ENCODE results near the gene LCK. TPM values are rescaled to one million over a fixed set of nuclear protein-coding genes. Genes with fewer than 3 reads are reported as not detected.

LCK gene
- total and polyA plus RNA-seq, 9 of the 15 experiments (the other 6 are each of a cell fraction or from before 2014, with no cell fraction given), result 0.04 to 0.47 (median 0.13) TPM; not detected in 6

DNA sequence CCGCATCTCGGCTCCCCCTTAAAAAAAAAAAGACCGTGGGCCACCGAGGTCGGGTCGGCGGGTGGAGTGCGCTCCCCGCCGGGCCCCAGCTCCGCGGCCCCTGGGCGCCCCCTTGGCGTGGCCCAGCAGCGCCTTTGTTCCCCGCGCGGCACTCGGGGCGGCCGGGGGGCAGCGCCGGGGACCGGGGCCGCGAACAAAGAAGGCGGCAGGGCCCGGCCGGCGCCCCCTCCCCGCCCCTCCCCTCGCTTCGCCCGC is 84.4 kb downstream of the LCK start (continued):
- peak in 1 of 3 experiments; percentile 33; a peak in 1 of 6 replicates for TF ChIP-seq ZBTB11 (CRISPR knock-in tag; IDR thresholded peaks at IDR 0.05)
- TF ChIP-seq, protein P1, sequence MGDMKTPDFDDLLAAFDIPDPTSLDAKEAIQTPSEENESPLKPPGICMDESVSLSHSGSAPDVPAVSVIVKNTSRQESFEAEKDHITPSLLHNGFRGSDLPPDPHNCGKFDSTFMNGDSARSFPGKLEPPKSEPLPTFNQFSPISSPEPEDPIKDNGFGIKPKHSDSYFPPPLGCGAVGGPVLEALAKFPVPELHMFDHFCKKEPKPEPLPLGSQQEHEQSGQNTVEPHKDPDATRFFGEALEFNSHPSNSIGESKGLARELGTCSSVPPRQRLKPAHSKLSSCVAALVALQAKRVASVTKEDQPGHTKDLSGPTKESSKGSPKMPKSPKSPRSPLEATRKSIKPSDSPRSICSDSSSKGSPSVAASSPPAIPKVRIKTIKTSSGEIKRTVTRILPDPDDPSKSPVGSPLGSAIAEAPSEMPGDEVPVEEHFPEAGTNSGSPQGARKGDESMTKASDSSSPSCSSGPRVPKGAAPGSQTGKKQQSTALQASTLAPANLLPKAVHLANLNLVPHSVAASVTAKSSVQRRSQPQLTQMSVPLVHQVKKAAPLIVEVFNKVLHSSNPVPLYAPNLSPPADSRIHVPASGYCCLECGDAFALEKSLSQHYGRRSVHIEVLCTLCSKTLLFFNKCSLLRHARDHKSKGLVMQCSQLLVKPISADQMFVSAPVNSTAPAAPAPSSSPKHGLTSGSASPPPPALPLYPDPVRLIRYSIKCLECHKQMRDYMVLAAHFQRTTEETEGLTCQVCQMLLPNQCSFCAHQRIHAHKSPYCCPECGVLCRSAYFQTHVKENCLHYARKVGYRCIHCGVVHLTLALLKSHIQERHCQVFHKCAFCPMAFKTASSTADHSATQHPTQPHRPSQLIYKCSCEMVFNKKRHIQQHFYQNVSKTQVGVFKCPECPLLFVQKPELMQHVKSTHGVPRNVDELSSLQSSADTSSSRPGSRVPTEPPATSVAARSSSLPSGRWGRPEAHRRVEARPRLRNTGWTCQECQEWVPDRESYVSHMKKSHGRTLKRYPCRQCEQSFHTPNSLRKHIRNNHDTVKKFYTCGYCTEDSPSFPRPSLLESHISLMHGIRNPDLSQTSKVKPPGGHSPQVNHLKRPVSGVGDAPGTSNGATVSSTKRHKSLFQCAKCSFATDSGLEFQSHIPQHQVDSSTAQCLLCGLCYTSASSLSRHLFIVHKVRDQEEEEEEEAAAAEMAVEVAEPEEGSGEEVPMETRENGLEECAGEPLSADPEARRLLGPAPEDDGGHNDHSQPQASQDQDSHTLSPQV (IDR thresholded peaks at IDR 0.05), result no peak
- TF ChIP-seq CBFA2T2 (conservative IDR thresholded peaks at IDR 0.05), result no peak
- TF ChIP-seq CCAR2 (IDR thresholded peaks at IDR 0.05; ENCODE audit: low read depth, low read length), result no peak
- TF ChIP-seq CBX5 (IDR thresholded peaks at IDR 0.05; ENCODE audit: borderline replicate concordance, low read depth), result no peak
- TF ChIP-seq NFXL1 (CRISPR knock-in tag; IDR thresholded peaks at IDR 0.05), result no peak
- no peak for TF ChIP-seq NCOA2 (IDR thresholded peaks at IDR 0.05; ENCODE audit: partially characterized antibody in 2 of 2)
- no peak for TF ChIP-seq HNRNPLL (IDR thresholded peaks at IDR 0.05; ENCODE audit: low read depth, low read length, poor library complexity, severe bottlenecking)
- no peak for TF ChIP-seq CBX3 (IDR thresholded peaks at IDR 0.05; ENCODE audit: borderline replicate concordance in 1 of 2, low read length in 2 of 2)
- no peak for TF ChIP-seq ZNF197 (CRISPR knock-in tag; IDR thresholded peaks at IDR 0.05; ENCODE audit: low read depth)
- TF ChIP-seq CHD1 (IDR thresholded peaks at IDR 0.05; ENCODE audit: low read length), result peak; percentile 10
- TF ChIP-seq ZNF140 (CRISPR knock-in tag; IDR thresholded peaks at IDR 0.05), result no peak
- TF ChIP-seq NR3C1 (CRISPR knock-in tag; IDR thresholded peaks at IDR 0.05), result peak; percentile 20; the same call in 1 of the 2 replicates
- no peak for TF ChIP-seq NR2C1 (IDR thresholded peaks at IDR 0.05)
- no peak for TF ChIP-seq NR2C1 (tag; IDR thresholded peaks at IDR 0.05)
- no peak for TF ChIP-seq RBM15 (IDR thresholded peaks at IDR 0.05; ENCODE audit: insufficient read depth, low read length)
- no peak for TF ChIP-seq HOXB6 (CRISPR knock-in tag; IDR thresholded peaks at IDR 0.05; ENCODE audit: borderline replicate concordance)
- TF ChIP-seq SIX5 (IDR thresholded peaks at IDR 0.05; ENCODE audit: borderline replicate concordance in 1 of 2, insufficient read depth in 1 of 2, low read depth in 1 of 2, low read length in 2 of 2), result no peak
- TF ChIP-seq, protein P2, sequence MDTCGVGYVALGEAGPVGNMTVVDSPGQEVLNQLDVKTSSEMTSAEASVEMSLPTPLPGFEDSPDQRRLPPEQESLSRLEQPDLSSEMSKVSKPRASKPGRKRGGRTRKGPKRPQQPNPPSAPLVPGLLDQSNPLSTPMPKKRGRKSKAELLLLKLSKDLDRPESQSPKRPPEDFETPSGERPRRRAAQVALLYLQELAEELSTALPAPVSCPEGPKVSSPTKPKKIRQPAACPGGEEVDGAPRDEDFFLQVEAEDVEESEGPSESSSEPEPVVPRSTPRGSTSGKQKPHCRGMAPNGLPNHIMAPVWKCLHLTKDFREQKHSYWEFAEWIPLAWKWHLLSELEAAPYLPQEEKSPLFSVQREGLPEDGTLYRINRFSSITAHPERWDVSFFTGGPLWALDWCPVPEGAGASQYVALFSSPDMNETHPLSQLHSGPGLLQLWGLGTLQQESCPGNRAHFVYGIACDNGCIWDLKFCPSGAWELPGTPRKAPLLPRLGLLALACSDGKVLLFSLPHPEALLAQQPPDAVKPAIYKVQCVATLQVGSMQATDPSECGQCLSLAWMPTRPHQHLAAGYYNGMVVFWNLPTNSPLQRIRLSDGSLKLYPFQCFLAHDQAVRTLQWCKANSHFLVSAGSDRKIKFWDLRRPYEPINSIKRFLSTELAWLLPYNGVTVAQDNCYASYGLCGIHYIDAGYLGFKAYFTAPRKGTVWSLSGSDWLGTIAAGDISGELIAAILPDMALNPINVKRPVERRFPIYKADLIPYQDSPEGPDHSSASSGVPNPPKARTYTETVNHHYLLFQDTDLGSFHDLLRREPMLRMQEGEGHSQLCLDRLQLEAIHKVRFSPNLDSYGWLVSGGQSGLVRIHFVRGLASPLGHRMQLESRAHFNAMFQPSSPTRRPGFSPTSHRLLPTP (IDR thresholded peaks at IDR 0.05; ENCODE audit: borderline replicate concordance, extremely low read depth, insufficient read length), result no peak

All from K562 (cell line).